ENCODE data around the gene ALDH8A1. TPM values are rescaled to one million over a fixed set of nuclear protein-coding genes. Genes with fewer than 3 reads are reported as not detected.

ALDH8A1 gene
- total RNA-seq, 1 experiment from 2014 or later = not detected

DNA sequence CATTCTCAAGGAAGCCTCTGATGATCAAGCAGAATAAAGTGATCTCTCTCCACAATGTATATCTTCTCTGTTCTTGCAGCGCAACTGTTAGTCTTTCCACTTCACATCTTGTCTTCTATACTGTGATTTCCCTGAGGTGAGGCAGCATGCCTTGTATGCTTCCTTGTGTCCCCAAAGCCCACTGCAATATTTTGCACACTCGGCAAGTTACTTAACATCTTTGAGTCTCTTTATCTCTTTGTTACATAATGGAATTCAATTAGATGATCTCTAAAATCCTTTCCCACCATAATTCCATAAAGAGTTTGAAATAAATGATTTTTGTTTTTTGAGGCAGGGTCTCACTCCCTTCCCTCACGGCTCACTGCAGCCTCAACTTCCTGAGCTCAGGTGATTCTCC is 40.4 kb upstream of the ALDH8A1 start:
- ATAC-seq (no peak), DNase-seq (ENCODE audit: low read depth, low spot score) (no peak)
- ChIA-PET CTCF (no interaction called here), POLR2A (no interaction called here)
- BruUV-seq (replicated peaks) = no TSS peak
- Histone ChIP-seq H3K27ac (ENCODE audit: low read length) (no peak overlapping the region), H3K4me1 (ENCODE audit: control insufficient read depth, insufficient read depth, low read length) (no peaks in the 10 kb centered on the region), H3K36me3 (ENCODE audit: control insufficient read depth, insufficient read depth, low read length) (peaks cover 13% of the 10 kb centered on the region; the same call in 1 of the 2 replicates), H3K27me3 (ENCODE audit: control insufficient read depth, insufficient read depth, low read length) (no peaks in the 10 kb centered on the region), H3K4me3 (ENCODE audit: low read depth in 2 of 2, low read length in 2 of 2) (no peak overlapping the region), H3K9me3 (ENCODE audit: control insufficient read depth, insufficient read depth, low read depth, low read length) (no peaks in the 10 kb centered on the region)
- in situ Hi-C loops (cut with HindIII; ENCODE audit: low pct_unique_long_range_greater_than_20kb, low sequenced_read_pairs) = no loop called here
- intact Hi-C loops (cut with micrococcal nuclease; ENCODE audit: unreplicated experiment) = no loop called here
- TF ChIP-seq, protein P1, sequence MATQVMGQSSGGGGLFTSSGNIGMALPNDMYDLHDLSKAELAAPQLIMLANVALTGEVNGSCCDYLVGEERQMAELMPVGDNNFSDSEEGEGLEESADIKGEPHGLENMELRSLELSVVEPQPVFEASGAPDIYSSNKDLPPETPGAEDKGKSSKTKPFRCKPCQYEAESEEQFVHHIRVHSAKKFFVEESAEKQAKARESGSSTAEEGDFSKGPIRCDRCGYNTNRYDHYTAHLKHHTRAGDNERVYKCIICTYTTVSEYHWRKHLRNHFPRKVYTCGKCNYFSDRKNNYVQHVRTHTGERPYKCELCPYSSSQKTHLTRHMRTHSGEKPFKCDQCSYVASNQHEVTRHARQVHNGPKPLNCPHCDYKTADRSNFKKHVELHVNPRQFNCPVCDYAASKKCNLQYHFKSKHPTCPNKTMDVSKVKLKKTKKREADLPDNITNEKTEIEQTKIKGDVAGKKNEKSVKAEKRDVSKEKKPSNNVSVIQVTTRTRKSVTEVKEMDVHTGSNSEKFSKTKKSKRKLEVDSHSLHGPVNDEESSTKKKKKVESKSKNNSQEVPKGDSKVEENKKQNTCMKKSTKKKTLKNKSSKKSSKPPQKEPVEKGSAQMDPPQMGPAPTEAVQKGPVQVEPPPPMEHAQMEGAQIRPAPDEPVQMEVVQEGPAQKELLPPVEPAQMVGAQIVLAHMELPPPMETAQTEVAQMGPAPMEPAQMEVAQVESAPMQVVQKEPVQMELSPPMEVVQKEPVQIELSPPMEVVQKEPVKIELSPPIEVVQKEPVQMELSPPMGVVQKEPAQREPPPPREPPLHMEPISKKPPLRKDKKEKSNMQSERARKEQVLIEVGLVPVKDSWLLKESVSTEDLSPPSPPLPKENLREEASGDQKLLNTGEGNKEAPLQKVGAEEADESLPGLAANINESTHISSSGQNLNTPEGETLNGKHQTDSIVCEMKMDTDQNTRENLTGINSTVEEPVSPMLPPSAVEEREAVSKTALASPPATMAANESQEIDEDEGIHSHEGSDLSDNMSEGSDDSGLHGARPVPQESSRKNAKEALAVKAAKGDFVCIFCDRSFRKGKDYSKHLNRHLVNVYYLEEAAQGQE (IDR thresholded peaks at IDR 0.05; ENCODE audit: insufficient read depth in 1 of 2, low read depth in 2 of 2, low read length in 1 of 2) = no peak
- no peak for TF ChIP-seq SIN3A (IDR thresholded peaks at IDR 0.05; ENCODE audit: borderline replicate concordance, insufficient read depth, low read depth, low read length)
- TF ChIP-seq, protein P2, sequence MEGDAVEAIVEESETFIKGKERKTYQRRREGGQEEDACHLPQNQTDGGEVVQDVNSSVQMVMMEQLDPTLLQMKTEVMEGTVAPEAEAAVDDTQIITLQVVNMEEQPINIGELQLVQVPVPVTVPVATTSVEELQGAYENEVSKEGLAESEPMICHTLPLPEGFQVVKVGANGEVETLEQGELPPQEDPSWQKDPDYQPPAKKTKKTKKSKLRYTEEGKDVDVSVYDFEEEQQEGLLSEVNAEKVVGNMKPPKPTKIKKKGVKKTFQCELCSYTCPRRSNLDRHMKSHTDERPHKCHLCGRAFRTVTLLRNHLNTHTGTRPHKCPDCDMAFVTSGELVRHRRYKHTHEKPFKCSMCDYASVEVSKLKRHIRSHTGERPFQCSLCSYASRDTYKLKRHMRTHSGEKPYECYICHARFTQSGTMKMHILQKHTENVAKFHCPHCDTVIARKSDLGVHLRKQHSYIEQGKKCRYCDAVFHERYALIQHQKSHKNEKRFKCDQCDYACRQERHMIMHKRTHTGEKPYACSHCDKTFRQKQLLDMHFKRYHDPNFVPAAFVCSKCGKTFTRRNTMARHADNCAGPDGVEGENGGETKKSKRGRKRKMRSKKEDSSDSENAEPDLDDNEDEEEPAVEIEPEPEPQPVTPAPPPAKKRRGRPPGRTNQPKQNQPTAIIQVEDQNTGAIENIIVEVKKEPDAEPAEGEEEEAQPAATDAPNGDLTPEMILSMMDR (IDR thresholded peaks at IDR 0.05) = no peak
- TF ChIP-seq POLR2AphosphoS5 (IDR thresholded peaks at IDR 0.05; ENCODE audit: low read depth, low read length) = no peak
- no peak for TF ChIP-seq TCF7L2 (IDR thresholded peaks at IDR 0.05; ENCODE audit: low read depth, low read length)

DNA sequence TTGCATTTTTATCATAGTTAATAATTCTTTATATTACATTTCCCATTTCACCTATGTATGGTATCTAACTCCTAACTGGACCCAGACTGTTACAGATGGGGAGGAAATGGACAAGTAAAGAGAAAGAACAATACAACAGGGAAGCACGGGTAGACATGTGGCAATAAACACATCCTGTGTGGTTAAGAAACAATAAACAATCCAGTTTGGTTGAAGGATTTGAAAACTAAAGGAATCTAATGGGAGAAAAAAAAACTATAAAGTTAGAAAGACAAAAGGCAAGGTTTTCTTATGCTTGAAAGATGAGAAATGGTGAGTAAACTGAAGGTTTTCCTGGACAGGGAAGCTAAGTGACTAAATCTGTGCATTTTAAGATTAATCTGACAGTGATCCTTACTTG is 34.9 kb upstream of the ALDH8A1 start:
- no TSS peak for BruUV-seq (replicated peaks)
- Histone ChIP-seq H3K9me3 (ENCODE audit: control insufficient read depth, insufficient read depth, low read depth, low read length) (no peaks in the 10 kb centered on the region), H3K4me1 (ENCODE audit: control insufficient read depth, insufficient read depth, low read length) (no peaks in the 10 kb centered on the region), H3K27me3 (ENCODE audit: control insufficient read depth, insufficient read depth, low read length) (no peaks in the 10 kb centered on the region), H3K27ac (ENCODE audit: low read length) (no peak overlapping the region), H3K36me3 (ENCODE audit: control insufficient read depth, insufficient read depth, low read length) (peaks cover 24% of the 10 kb centered on the region), H3K4me3 (ENCODE audit: low read depth in 2 of 2, low read length in 2 of 2) (no peak overlapping the region)
- intact Hi-C loops (cut with micrococcal nuclease; ENCODE audit: unreplicated experiment) = no loop called here
- DNase-seq (ENCODE audit: low read depth, low spot score) = no peak
- TF ChIP-seq, protein P1 (IDR thresholded peaks at IDR 0.05; ENCODE audit: insufficient read depth in 1 of 2, low read depth in 2 of 2, low read length in 1 of 2) = no peak
- no peak for TF ChIP-seq POLR2AphosphoS5 (IDR thresholded peaks at IDR 0.05; ENCODE audit: low read depth, low read length)
- TF ChIP-seq, protein P2 (IDR thresholded peaks at IDR 0.05) = no peak
- TF ChIP-seq SIN3A (IDR thresholded peaks at IDR 0.05; ENCODE audit: borderline replicate concordance, insufficient read depth, low read depth, low read length) = no peak
- no peak for TF ChIP-seq TCF7L2 (IDR thresholded peaks at IDR 0.05; ENCODE audit: low read depth, low read length)
- POLR2A ChIA-PET = interaction anchor here (0.7 kb wide), 1 partner anchor 11 kb away, joined by 3 read pairs; no protein-coding TSS in a partner anchor
- ATAC-seq = no peak
- CTCF ChIA-PET = no interaction called here
- in situ Hi-C loops (cut with HindIII; ENCODE audit: low pct_unique_long_range_greater_than_20kb, low sequenced_read_pairs) = no loop called here
